Aorta (tissue), 5 donors: ENCODE measurements around the gene PIAS3. TPM values are rescaled to one million over a fixed set of nuclear protein-coding genes. Genes with fewer than 3 reads are reported as not detected.

ENCODE experiments used
- ATAC-seq: fragments of 200-7000 bp; cut with Tn5 transposase; one replicate; pipeline ENCODE4 v1.9.1; 2022; ENCODE audit warnings: moderate library complexity; ENCODE audit not compliant: low FRiP score
- DNase-seq, 2 donors: peaks; one replicate each; pipeline ENCODE4 v3.0.0-alpha.2; 2020
- H3K27ac ChIP-seq, 2 donors: one replicate each; pipeline ENCODE4 v1.5.1; 2013; ENCODE audit warnings: low read length in 2 of 2, mild to moderate bottlenecking in 2 of 2, moderate library complexity in 2 of 2, control low read depth in 1 of 2, inconsistent platforms in 1 of 2, low read depth in 1 of 2
- H3K27me3 ChIP-seq, 2 donors: one replicate each; pipeline ENCODE4 v1.6.1; 2013; ENCODE audit warnings: control low read depth in 1 of 2, low read length in 1 of 2, mild to moderate bottlenecking in 1 of 2, moderate library complexity in 1 of 2; ENCODE audit not compliant: insufficient read depth in 2 of 2, control insufficient read depth in 1 of 2
- H3K36me3 ChIP-seq, 2 donors: one replicate each; pipeline ENCODE4 v1.6.1; 2013; ENCODE audit warnings: control low read depth in 1 of 2, low read length in 1 of 2, mild to moderate bottlenecking in 1 of 2; ENCODE audit not compliant: insufficient read depth in 2 of 2, control insufficient read depth in 1 of 2
- H3K4me1 ChIP-seq, 2 donors: one replicate each; pipeline ENCODE4 v1.6.1; 2013; ENCODE audit warnings: low read length in 2 of 2, control low read depth in 1 of 2, mild to moderate bottlenecking in 1 of 2, moderate library complexity in 1 of 2; ENCODE audit not compliant: insufficient read depth in 2 of 2, control insufficient read depth in 1 of 2
- H3K4me3 ChIP-seq, 2 donors: one replicate each; pipeline ENCODE4 v1.5.1; 2013; ENCODE audit warnings: low read length in 2 of 2, control low read depth in 1 of 2, mild to moderate bottlenecking in 1 of 2
- H3K9me3 ChIP-seq: one replicate; pipeline ENCODE4 v1.6.1; 2013; ENCODE audit warnings: mild to moderate bottlenecking, low read length; ENCODE audit not compliant: control insufficient read depth
- WGBS, 2 donors: extraction: QIAGEN DNeasy Blood & Tissue Kit; methylation state at CpG; one replicate each; pipeline ENCODE4 v1.1.7; 2013; 5-methylcytosine and 5-hydroxymethylcytosine counted together
- intact Hi-C, 2 donors: fragments of 100-400 bp; cut with DNase I; formaldehyde crosslinking; loops; one replicate each; pipeline versions ENCODE4 v1.14.2 to v1.15.0; 2022
- polyA plus RNA-seq, 2 donors: library from polyadenylated mRNA; stranded (reverse); fragments of 200-250 nt; gene quantifications; one replicate each; pipeline ENCODE4 v1.2.3, GENCODE V29; 2013
- total RNA-seq, 2 donors: library from RNA; stranded (reverse); fragmentation: NEBNext Ultra II Directional; extraction: Animal tissue kit (Norgen Biotek cat#: 25700); gene quantifications; one replicate each; pipeline ENCODE4 v1.2.1, GENCODE V29; 2021
- donor health status: healthy with polysubstance abuse.
- donor health status: Bipolar disorder and iron deficiency.
- donor health status: DM: no; HTN: no; CAD: no.
- donor health status: DM: no; HTN: no; CAD: no.
- donor health status: DM: yes; HTN: yes; CAD: no.

Gene PIAS3
- total and polyA plus RNA-seq, 4 donors = 12.3 to 81.7 (median 52.6) TPM

DNA sequence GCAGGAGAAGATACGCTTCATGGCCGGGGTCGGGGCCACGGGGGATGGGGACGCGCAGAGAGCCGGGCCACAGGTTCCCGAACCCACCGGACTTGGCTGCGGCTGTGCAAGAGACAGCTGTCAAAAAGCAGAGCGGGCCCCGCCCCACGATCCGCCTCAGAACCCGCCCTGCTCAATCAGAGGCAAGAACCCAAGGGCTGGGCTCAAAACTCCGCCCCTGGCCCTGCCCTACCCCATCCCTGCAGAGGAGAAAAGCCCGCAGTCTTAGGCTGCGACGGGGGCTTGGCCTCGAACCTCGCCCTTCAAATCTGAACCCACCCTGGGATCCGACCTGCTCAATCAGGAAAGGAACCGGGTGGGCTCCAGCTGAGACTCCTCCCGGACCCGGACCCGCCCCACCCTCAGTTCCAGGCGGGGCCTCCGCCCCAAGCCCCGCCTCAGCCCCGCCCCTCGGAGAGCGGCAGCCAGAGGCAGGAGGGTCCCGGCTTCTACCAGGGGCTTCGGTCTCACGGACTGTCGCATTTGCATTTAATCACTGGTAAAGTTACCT, 26.9 kb upstream of the PIAS3 start, which contains the start of gene ANKRD35:
ANKRD35 (minus strand) TSS at position 129 of the 550 bp plus-strand sequence; CDS start at position 21, 108 bp downstream.
- WGBS, 2 donors = 1% methylated on average over 35 to 36 of the region's 36 CpGs
- no peaks in the 10 kb centered on the region for H3K9me3 ChIP-seq
- intact Hi-C loops = no loop called here
- H3K4me1 ChIP-seq = no peaks in the 10 kb centered on the region
- ATAC-seq (peak; percentile 93), DNase-seq (peak; percentile 90 to 95)
- peak within 1 kb of the TSS; percentile 42 to 87 for H3K4me3 ChIP-seq
- H3K36me3 ChIP-seq = no peaks in the 10 kb centered on the region
- H3K27ac ChIP-seq = no peak within 1 kb of the TSS
- no peaks in the 10 kb centered on the region for H3K27me3 ChIP-seq

DNA sequence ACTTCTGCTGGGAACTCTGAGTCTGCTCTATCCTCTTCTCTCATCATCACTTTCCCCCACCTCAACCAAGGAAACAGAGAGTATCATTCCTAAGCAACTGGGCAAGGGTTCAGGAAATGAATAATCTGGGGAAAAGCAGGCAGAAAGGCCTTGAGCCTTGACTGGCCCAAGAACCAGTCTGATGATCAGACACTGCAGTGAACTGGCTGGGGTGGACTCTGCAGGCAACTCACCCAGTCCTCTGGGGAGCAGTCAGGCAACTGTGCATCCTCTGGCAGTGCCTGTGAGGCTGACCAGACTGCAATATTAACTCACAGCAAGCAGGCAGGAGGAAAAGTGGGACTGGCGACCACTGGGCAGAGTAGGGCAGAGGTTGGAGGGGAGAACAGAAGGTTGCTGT, 25.8 kb upstream of the PIAS3 start:
- DNase-seq = no peak
- H3K27me3 ChIP-seq = no peaks in the 10 kb centered on the region
- no peak for ATAC-seq
- 94 to 96% methylated on average over 1 of the region's 1 CpG for WGBS, 2 donors
- intact Hi-C loops = no loop called here
- H3K9me3 ChIP-seq = no peaks in the 10 kb centered on the region
- no peaks in the 10 kb centered on the region for H3K36me3 ChIP-seq
- no peak overlapping the region for H3K4me3 ChIP-seq
- H3K27ac ChIP-seq = no peak overlapping the region
- no peaks in the 10 kb centered on the region for H3K4me1 ChIP-seq

DNA sequence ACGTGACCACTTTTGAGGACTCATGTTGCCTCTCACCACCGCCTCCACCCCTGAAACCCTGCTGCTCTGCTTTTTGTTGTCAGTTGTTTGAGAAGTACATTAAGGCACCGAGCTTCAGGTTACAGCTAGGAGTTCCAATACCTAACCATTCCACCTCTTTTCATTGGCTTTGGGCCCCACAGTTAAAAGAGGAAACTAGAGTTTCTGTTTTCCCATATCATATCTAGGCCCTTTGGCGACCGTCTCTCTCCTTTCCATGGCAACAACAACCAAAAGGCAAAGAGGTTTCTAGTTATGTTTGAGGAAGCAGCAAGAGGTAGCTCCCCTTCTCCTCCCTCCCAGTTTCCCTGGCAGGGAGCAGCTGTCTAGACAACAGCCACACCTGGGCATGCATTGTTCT, 20.9 kb upstream of the PIAS3 start:
- no peak overlapping the region for H3K27ac ChIP-seq
- H3K27me3 ChIP-seq = no peaks in the 10 kb centered on the region
- DNase-seq = no peak
- H3K9me3 ChIP-seq = no peaks in the 10 kb centered on the region
- no peak overlapping the region for H3K4me3 ChIP-seq
- intact Hi-C loops = loop anchor here in 1 of 2 donors (10.0 kb wide), 1 partner anchor 75 kb away; the partner anchor contains the start of gene LIX1L
- WGBS, 2 donors = 70 to 77% methylated on average over 5 of the region's 5 CpGs
- no peak for ATAC-seq
- no peaks in the 10 kb centered on the region for H3K4me1 ChIP-seq
- H3K36me3 ChIP-seq = no peaks in the 10 kb centered on the region

DNA sequence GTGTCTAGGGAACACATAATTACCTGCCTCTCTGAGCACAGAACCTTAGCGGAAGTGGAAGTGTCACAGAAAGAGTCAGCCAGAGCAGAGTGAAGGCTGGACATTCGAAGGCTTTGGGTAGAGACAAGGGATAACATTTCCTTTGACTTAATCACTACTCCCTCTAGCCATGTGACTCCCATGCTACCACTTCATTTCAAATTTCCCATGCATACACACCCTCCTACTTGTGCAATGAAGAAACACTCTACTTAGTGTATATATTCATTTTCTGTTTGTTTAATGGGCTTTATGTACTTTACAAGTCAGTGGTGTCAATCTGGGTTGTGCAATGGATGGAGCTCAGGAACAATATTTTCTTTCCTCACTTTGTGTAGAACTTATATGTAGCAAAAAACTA, 19.8 kb upstream of the PIAS3 start:
- no peaks in the 10 kb centered on the region for H3K27me3 ChIP-seq
- WGBS, 2 donors = 85 to 94% methylated on average over 2 of the region's 2 CpGs
- H3K36me3 ChIP-seq = no peaks in the 10 kb centered on the region
- H3K27ac ChIP-seq = no peak overlapping the region
- no peak for DNase-seq
- no peaks in the 10 kb centered on the region for H3K9me3 ChIP-seq
- intact Hi-C loops = loop anchor here in 1 of 2 donors (10.0 kb wide), 1 partner anchor 76 kb away; the partner anchor contains the start of gene LIX1L
- ATAC-seq = no peak
- no peak overlapping the region for H3K4me3 ChIP-seq
- no peaks in the 10 kb centered on the region for H3K4me1 ChIP-seq

DNA sequence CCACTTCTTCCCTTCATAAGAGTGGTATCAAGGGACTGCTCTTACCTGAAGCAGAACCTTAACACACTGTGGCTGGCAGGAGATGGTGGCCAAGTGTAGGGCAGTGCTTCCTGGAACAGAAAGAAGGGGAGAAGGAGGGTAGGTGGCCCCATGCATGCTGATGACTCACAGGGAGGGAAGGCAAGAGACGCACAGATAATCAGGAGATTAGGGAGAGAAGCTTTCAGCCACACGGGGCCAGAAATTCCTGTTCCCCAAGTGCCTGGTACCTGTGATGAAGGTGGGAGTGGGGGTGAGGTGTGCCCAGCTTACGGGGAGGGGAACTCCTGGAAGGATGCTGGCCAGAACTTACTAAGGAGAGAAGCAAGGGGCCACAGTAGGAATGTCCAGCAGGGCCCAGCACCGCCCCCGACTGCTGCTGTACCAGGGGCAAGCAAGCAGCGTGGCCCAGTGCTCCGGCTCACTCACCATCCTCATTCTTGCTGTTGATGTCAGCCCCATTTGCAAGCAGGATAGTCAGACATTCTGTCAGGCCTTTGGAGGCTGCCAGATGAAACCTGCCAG, 19.1 kb upstream of the PIAS3 start:
- no peak for ATAC-seq
- 90 to 94% methylated on average over 7 of the region's 7 CpGs for WGBS, 2 donors
- intact Hi-C loops = loop anchor here in 1 of 2 donors (10.0 kb wide), 1 partner anchor 77 kb away; the partner anchor contains the start of gene LIX1L

DNA sequence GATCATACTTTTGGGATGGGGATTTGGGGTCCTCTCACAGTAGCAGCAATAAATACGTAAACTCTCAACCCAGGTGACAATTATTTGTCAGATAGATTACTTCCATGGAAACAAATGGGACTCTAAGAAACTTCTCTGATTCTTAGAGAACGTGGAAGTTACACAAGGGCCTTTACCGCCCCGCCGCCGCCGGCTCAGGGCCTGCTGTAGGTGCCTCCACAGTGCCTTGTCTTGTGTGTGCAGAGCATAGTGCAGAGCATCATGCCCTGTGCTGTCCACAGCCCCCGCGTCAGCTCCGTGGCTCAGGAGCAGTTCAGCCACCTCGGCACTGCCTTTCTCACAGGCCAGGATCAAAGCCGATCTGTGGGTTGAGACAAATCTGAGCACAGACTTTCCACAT, 15.8 kb upstream of the PIAS3 start:
- Histone ChIP-seq H3K27me3 (no peaks in the 10 kb centered on the region), H3K9me3 (no peaks in the 10 kb centered on the region), H3K36me3 (no peaks in the 10 kb centered on the region), H3K4me1 (no peaks in the 10 kb centered on the region), H3K27ac (no peak overlapping the region), H3K4me3 (no peak overlapping the region)
- 95 to 96% methylated on average over 12 of the region's 12 CpGs for WGBS, 2 donors
- no peak for ATAC-seq
- intact Hi-C loops = loop anchor here in 1 of 2 donors (10.0 kb wide), 1 partner anchor 80 kb away; the partner anchor contains the start of gene LIX1L
- DNase-seq = no peak

More for the DNA sequence above, 19.1 kb upstream of the PIAS3 start:
- H3K27ac ChIP-seq = no peak overlapping the region
- no peak overlapping the region for H3K4me3 ChIP-seq
- no peaks in the 10 kb centered on the region for H3K36me3 ChIP-seq
- no peaks in the 10 kb centered on the region for H3K27me3 ChIP-seq
- no peaks in the 10 kb centered on the region for H3K9me3 ChIP-seq
- H3K4me1 ChIP-seq = no peaks in the 10 kb centered on the region
- no peak for DNase-seq

DNA sequence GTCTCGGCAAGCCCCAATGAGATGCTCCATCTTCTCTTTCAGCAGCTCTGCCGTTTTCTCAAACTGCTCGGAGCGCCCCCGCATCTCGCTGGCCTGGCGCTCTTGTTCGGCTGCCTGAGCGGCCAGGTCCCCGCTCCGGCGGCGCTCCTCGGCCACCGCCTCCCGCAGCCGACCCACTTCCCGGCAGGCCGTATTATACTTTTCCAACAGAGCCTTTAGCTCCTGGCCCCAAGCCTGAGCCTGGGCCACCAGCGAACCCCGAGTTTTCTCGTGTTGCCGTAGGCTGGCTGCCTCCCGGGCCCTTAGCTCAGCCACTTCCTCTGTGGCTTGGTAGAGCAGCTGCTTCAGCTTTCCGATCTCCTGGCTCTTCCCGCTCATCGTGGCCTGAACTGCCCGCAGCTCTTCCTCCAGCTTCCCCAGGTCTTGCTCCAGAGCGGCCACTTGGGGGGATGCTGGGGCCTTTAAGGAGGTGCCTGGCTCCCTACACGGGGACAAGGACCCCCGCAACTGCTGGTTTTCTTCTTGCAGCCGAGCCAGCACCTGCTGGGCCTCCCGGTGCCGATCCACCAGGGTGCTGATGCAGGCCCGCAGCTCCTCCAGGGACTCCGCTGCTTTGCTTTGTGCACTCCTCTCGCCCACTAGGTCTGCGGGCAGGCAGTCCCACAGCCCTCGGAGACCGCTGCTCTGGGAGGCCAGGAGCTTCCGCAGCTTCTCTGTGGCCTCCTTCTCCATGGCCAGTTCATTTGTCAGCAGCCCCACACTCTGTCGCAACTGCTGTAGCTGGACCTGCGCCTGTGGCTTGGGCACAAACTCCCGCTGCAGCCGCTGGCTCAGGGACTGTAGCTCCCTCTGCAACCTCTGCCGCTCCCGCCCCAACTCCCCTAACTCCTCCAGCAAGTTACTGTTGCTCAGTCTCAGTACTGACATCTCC, 13.4 kb upstream of the PIAS3 start:
- H3K27ac ChIP-seq = peak overlapping the region; percentile 6 to 69
- H3K9me3 ChIP-seq = no peaks in the 10 kb centered on the region
- H3K27me3 ChIP-seq = no peaks in the 10 kb centered on the region
- H3K36me3 ChIP-seq = no peaks in the 10 kb centered on the region
- 6 to 7% methylated on average over 47 of the region's 47 CpGs for WGBS, 2 donors
- peak overlapping the region; percentile 32 to 36 for H3K4me3 ChIP-seq
- intact Hi-C loops = loop anchor here in 1 of 2 donors (10.0 kb wide), 1 partner anchor 83 kb away; the partner anchor contains the start of gene LIX1L
- ATAC-seq = peak; percentile 89
- peak; percentile 87 to 89 for DNase-seq
- no peaks in the 10 kb centered on the region for H3K4me1 ChIP-seq

DNA sequence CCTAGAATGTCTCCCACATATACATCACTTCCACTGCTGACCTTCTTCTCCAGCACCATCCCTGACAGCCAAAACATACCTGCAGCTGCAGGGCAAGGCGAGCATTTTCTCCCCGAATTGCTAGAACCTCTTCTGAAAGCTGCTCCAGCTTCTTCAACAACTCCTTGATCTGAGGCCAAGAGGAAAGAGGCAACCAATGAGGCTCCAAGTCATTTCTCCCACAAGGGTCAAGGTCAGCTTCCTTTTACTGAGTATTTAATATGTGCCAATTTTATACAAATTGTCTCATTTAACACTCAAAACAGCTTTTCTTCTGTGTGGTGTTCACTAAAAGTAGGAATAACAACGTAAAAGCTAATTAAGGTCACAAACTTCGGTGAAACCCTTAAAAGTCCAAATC, 9.4 kb upstream of the PIAS3 start:
- Histone ChIP-seq H3K4me1 (no peaks in the 10 kb centered on the region), H3K36me3 (no peaks in the 10 kb centered on the region), H3K4me3 (no peak overlapping the region), H3K27me3 (no peaks in the 10 kb centered on the region), H3K27ac (no peak overlapping the region), H3K9me3 (no peaks in the 10 kb centered on the region)
- DNase-seq (no peak), ATAC-seq (no peak)
- 86 to 91% methylated on average over 4 of the region's 4 CpGs for WGBS, 2 donors
- intact Hi-C loops = no loop called here
